Pons (tissue), 1 donor: ENCODE data around the gene TENT5C.

Source experiments
- DNase-seq: peaks from one replicate; pipeline ENCODE4 v3.0.0-alpha.2; 2016; ENCODE audit warnings: low spot score

Gene TENT5C

GRCh38 chr1:117636637-117637425 lies 31.0 kb downstream of the TENT5C start:
- no peak for DNase-seq

DNA sequence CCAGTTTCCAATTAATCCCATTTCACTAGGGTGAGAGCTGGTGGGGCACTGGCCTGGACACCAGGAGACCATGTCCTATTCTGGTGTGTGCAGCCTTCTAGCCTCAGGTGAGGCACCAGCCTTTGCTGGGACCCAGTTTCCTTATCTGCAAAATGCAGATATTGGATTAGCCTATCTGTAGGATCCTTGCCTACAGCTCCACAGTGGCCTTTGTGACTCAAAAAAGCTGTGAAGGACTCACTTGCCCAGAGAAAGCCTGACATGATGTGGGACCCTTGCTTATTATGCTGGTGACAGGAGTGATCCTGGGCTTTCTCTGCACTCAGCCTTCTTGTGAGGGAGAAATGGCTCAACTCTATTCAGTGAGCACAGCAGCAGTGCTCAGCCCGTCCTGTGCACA lies 32.3 kb downstream of the TENT5C start:
- no peak for DNase-seq

GRCh38 chr1:117638759-117639158 lies 32.9 kb downstream of the TENT5C start:
- no peak for DNase-seq

DNA sequence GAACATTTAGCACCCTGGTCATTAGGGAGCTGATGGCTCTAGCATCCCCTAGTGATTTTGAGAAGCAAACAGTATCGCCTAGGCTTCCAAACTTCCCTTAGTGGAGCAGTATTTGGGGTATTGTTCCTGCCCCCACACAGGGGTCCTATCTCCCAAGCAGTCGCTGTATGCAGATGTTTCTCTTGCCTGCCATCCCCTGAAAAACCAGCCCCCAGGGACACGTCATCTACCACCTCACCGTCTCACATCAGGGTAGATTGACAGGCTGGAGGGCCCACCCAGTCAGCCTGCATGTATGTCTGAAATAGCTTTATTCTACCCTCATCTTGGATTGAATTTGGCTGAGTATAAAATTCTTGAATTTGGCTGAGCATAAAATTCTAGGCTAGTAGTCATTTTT lies 33.9 kb downstream of the TENT5C start:
- no peak for DNase-seq

GRCh38 chr1:117641536-117641935 lies 35.7 kb downstream of the TENT5C start:
- no peak for DNase-seq

GRCh38 chr1:117642963-117643362 lies 37.1 kb downstream of the TENT5C start:
- DNase-seq = no peak

GRCh38 chr1:117643601-117644000 lies 37.8 kb downstream of the TENT5C start:
- DNase-seq = no peak

DNA sequence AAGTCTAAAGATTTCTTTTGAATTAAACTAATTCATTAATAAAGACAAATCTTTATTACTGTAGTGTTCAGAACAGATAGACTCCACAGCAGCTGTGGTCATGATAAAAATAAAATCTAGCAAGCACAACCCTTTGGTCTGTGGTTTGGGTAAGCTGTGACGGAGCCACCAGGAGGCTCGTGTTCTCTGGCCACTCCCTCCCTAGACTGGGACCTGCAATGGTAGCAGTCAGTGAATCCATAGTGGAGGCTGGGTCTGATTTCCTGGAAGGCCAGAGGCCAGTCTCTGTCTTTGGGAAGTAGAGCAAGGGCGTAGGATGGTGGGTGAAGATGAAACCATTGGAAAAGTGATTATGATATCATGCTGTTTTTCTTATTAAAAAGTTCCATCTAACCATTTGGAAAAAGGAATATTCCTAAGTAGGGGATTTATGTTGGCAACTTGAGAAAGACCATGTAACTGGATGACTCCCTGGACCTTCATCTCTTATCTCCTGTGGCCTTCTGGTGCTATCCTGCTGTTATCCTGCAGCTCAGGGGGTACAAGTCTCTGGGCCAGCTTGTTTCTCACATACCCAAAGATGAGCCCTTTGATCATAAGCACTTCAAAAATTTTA lies 39.0 kb downstream of the TENT5C start:
- no peak for DNase-seq

DNA sequence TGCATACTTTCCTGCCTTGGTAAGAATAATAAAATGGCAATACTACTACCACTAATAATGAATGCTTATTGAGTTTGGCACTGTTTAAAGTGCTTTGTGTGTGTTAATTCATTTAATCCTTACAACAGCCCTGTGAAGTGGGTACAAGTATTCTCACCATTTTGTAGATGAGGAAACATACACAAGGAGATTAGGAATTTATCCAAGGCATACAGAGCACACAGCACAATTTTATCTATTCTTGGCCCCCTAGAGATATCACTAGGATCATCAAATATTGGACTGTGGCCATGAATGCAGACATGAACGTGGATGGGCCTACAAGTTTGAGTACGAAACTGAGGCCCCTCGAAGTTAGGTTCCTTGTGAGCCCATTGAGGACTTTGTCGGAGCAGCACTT lies 39.5 kb downstream of the TENT5C start:
- no peak for DNase-seq

DNA sequence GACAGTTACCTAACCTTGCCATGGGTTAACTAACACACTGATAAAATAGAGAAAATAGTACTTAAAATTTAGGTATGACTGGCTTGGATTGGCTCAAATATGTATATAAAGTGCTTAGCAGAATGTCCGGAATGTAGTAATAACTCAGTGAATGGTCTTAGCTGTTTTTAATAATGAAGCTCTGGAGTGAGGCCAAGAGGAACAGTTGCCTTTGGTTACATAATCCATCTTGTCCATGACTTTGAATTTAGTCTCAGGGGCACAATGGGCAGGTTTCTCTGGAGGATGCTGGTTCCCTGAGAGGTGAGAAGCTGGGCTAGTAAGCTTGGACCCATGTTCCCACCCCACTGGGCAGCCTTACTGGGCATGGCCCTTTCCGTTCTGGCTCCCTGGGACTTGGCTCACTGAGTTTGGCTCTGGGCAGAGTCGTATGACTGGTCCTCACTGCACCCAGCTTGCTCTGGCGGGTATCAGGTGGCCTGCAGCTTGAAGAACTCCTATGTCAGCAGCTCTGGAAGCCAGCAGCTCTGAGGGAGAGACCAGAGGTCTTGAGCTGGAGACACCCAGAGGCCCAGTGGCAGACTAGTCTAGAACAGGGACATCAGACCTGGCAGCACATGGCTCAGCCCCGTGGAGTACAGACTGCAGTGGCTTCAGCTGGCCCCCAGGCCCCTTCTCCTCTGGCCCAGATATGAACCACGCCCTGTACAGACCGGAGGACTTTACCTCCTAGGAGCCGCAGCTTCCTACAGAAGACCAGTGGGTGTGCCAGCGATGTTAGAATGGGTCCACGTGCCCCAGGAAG lies 40.4 kb downstream of the TENT5C start:
- DNase-seq = no peak

DNA sequence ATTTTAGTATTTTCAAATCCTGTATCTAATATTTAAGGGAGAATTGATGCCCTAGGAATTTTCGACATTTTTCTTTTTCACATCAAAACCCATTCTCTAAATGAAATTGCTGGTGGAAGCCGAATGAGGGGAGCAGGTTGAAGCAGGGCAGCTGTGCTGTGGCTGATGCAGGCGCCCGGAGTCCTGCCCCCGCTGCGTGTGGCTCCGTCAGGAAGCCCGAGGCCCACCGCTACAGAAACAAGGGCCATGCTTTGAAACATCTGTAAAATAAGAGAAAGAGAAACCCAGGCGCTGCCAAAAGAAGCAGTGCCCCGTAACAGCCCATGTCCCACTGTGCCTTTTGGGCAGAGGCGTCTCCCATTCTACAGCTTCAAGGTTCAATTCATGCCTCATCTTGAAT lies 41.1 kb downstream of the TENT5C start:
- no peak for DNase-seq

- DNase-seq = no peak
Observed at GRCh38 chr1:117648015-117648414, 42.2 kb downstream of the TENT5C start.

DNA sequence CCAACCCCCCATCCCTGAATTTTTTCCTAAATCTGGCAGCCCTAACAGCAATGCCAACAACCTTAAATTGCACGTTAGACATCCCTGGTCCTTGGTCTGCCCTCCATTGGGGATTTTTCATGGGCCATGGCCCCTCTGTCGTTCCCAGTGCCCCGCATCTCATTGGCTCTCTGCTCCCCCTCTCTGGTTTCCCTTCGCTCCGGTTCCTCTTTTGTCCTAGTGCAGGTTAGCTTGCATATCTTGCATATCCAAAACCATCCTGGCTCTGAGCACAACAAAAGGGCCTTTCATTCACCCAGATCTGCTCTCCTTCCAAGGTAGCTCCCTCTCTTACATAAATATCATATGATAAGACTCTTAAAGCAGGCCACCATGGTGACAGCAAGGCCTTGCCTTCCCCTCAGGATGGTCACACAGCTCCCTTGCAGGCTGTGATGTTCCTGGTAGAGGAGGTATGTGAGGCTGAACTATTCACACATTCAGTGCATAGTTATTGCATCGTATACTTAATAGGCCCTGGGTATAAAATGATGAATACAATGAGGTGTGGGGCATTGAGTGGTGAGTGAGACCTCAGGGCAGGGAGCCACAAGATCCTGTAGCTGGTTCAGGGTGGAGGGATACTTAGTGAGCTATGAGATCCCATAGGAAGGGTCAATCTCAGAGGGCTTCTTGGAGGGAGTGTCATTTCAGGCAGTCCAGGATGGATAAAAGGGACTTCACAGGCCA lies 45.2 kb downstream of the TENT5C start:
- DNase-seq = no peak

GRCh38 chr1:117651616-117652015 lies 45.8 kb downstream of the TENT5C start:
- DNase-seq = no peak

DNA sequence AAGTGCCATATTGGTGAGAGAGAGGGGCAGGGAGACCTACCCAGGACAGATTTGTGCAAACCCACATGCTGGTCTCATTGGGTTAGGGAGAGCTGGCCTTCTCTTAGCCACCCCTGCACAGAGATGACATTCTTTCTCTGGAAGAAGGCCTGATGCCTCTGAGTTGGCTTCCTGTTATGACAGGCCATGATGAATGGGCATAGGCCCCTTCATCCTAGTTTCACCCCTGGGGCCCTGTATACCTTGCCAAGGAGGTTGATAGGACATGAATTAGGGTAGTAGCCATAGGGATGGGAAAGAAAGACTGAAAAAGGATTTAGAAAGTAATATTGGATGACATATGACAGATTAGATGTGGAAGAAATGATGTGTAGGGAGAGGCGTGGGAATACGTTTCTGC lies 46.6 kb downstream of the TENT5C start:
- DNase-seq = no peak

GRCh38 chr1:117653195-117653594 lies 47.3 kb downstream of the TENT5C start:
- no peak for DNase-seq

DNA sequence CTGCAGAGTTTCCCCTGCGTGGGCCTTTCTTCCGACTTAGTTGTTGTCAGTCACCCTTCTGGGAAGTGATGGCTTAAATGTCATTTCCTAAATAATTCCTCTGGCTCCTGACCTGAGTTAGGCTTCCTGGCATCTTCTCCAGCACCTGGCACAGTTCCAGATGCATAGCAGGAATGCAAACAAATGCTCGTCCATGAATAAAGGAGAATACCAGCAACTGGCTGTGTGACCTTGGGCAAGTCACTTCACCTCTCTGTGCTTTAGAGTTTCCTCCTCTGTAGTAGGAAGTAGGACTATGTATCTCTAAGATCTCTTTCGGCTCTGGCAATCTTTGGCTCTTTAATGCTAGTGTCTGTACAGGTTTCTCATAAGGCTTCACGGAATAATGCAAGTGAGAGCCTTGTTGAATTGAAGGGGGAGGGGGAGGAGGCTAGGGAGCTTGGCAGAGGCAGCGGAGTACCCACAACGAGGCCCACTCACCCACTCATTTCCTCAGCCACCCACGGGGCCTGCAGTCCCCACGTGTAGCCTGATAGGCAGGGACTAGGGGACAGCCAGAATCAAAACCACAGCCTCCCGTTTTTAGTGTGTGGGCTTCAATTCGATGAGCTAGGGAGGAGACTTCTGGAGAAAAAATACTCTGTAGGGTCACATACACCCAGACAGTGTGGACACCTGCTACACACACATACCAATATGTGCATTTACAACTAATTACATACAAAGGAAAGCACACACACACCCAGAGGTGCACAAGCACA lies 48.1 kb downstream of the TENT5C start:
- no peak for DNase-seq

GRCh38 chr1:117654493-117655219 lies 48.8 kb downstream of the TENT5C start:
- no peak for DNase-seq

- no peak for DNase-seq
Observed at GRCh38 chr1:117655220-117655577, 49.4 kb downstream of the TENT5C start.

DNA sequence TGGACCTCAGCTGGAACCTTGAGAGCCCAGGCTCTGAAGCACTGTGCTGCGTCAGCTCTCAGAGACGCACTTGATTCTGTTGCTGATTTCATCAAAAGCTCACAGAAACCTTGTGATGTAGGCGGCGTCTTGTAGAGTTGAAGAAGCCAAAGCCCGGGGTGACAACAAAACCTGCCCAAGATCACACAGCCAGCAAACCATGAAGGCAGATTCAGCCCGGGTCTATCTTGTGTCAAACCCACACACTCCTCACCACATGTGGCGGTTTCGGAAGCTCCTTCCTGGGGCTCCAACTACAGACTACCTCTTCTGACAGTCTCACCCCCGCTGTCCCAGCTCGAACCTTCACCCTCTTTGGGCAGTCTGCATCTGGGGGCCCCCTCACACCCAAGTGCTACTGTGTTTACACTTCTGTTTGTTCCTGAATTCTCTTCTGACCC lies 50.4 kb downstream of the TENT5C start:
- no peak for DNase-seq

GRCh38 chr1:117657031-117657430 lies 51.2 kb downstream of the TENT5C start:
- no peak for DNase-seq
